WTC11 (cell line): Measurements from ENCODE around the gene PPP2R5A. TPM values are rescaled to one million over a fixed set of nuclear protein-coding genes. Genes with fewer than 3 reads are reported as not detected.
A peak's percentile ranks its signal among the peaks of the same experiment; 100 is the strongest.

ENCODE experiments used
- ATAC-seq: fragments of 200-7000 bp; cut with Tn5 transposase; 2 replicates; pipeline ENCODE4 v1.10.0; 2021; ENCODE audit warnings: mild to moderate bottlenecking, moderate library complexity
- CTCF ChIA-PET: fragments of 300-600 bp; sonication (Branson Sonifier 250); formaldehyde crosslinking; loops from one replicate; lab custom pipeline; 2021; ENCODE audit warnings: antibody characterized with exemption; lab: Charles Lee
- POLR2A ChIA-PET: fragments of 350-600 bp; sonication (Branson Sonifier 250); formaldehyde crosslinking; loops from one replicate; lab custom pipeline; 2021; ENCODE audit warnings: antibody characterized with exemption; lab: Charles Lee
- DNase-seq: peaks from one replicate; pipeline ENCODE4 v3.0.0; 2021; ENCODE audit warnings: low spot score
- H3K27ac Mint-ChIP-seq: 2 replicates; pipeline ENCODE4 v1.8.0; 2021; ENCODE audit warnings: mixed read lengths
- H3K27me3 Mint-ChIP-seq: 2 replicates; pipeline ENCODE4 v1.8.0; 2021; ENCODE audit warnings: low read depth, mild to moderate bottlenecking, moderate library complexity, mixed read lengths
- H3K36me3 Mint-ChIP-seq: 2 replicates; pipeline ENCODE4 v1.8.0; 2021; ENCODE audit warnings: mixed read lengths
- H3K4me1 Mint-ChIP-seq: 2 replicates; pipeline ENCODE4 v1.8.0; 2022; ENCODE audit warnings: mixed read lengths
- H3K4me3 Mint-ChIP-seq: 2 replicates; pipeline ENCODE4 v1.8.0; 2021; ENCODE audit warnings: mild to moderate bottlenecking, moderate library complexity, mixed read lengths
- H3K9me3 Mint-ChIP-seq: 2 replicates; pipeline ENCODE4 v1.8.0; 2021; ENCODE audit warnings: mixed read lengths
- AFF4 ChIP-seq: sonication (generic); formaldehyde crosslinking; IDR thresholded peaks from 2 replicates; pipeline ENCODE4 v1.8.1; 2023; ENCODE audit warnings: mild to moderate bottlenecking, missing genetic modification reagents, borderline replicate concordance
- ARID4B ChIP-seq: sonication (generic); formaldehyde crosslinking; IDR thresholded peaks from 2 replicates; pipeline ENCODE4 v1.8.0; 2023; ENCODE audit warnings: missing genetic modification reagents, mild to moderate bottlenecking, borderline replicate concordance
- ATF6 ChIP-seq: sonication (generic); formaldehyde crosslinking; IDR thresholded peaks from 2 replicates; pipeline ENCODE4 v1.8.1; 2023; ENCODE audit warnings: mild to moderate bottlenecking, missing genetic modification reagents
- CTCF ChIP-seq: fragments of 200-600 bp; IDR thresholded peaks from 2 replicates; pipeline ENCODE4 v1.8.0; 2022; ENCODE audit warnings: antibody characterized with exemption
- ERG ChIP-seq: fragments of 250-450 bp; sonication (Bioruptor Pico); IDR thresholded peaks from 2 replicates; pipeline ENCODE4 v1.8.0; 2021; ENCODE audit warnings: mild to moderate bottlenecking
- MYBL2 ChIP-seq: sonication (generic); formaldehyde crosslinking; IDR thresholded peaks from 2 replicates; pipeline ENCODE4 v1.8.1; 2023; ENCODE audit warnings: mild to moderate bottlenecking, moderate library complexity, missing genetic modification reagents
- NR1H2 ChIP-seq: sonication (generic); formaldehyde crosslinking; IDR thresholded peaks from 2 replicates; pipeline ENCODE4 v1.9.0; 2021; ENCODE audit warnings: mild to moderate bottlenecking, moderate library complexity, missing genetic modification reagents
- PREB ChIP-seq: sonication (generic); formaldehyde crosslinking; IDR thresholded peaks from 2 replicates; pipeline ENCODE4 v1.8.1; 2022; ENCODE audit warnings: mild to moderate bottlenecking, missing genetic modification reagents, moderate library complexity, borderline replicate concordance
- TEAD1 ChIP-seq: sonication (generic); formaldehyde crosslinking; IDR thresholded peaks from 2 replicates; pipeline ENCODE4 v1.8.0; 2022; ENCODE audit warnings: mild to moderate bottlenecking, missing genetic modification reagents
- TP53 ChIP-seq: sonication (generic); formaldehyde crosslinking; IDR thresholded peaks from 2 replicates; pipeline ENCODE4 v1.8.1; 2023; ENCODE audit warnings: mild to moderate bottlenecking, missing genetic modification reagents
- ZBTB21 ChIP-seq: sonication (generic); formaldehyde crosslinking; IDR thresholded peaks from 2 replicates; pipeline ENCODE4 v1.8.1; 2023; ENCODE audit warnings: mild to moderate bottlenecking, missing genetic modification reagents, borderline replicate concordance
- ZNF121 ChIP-seq: sonication (generic); formaldehyde crosslinking; IDR thresholded peaks from 2 replicates; pipeline ENCODE4 v1.8.0; 2023; ENCODE audit warnings: missing genetic modification reagents
- ZNF317 ChIP-seq: sonication (generic); formaldehyde crosslinking; IDR thresholded peaks from 2 replicates; pipeline ENCODE4 v1.8.1; 2023; ENCODE audit warnings: low read depth, mild to moderate bottlenecking, moderate library complexity, missing genetic modification reagents, borderline replicate concordance
- ZNF423 ChIP-seq: fragments of 250-450 bp; sonication (Bioruptor Pico); IDR thresholded peaks from 2 replicates; pipeline ENCODE4 v2.1.2; 2022; ENCODE audit warnings: mild to moderate bottlenecking, moderate library complexity
- total RNA-seq: library from RNA; stranded (reverse); gene quantifications from 3 replicates; pipeline ENCODE4 v1.2.3, GENCODE V29; 2021

Gene PPP2R5A
- total RNA-seq, 1 experiment from 2014 or later: 35.9 TPM

GRCh38 chr1:212310383-212310782, 25.2 kb downstream of the PPP2R5A start:
- DNase-seq: no peak
- no peaks in the 10 kb centered on the region for H3K27me3 Mint-ChIP-seq
- POLR2A ChIA-PET: no interaction called here
- peaks cover 10% of the 10 kb centered on the region for H3K9me3 Mint-ChIP-seq
- TF ChIP-seq ZNF121 (CRISPR knock-in tag) (no peak), NR1H2 (CRISPR knock-in tag) (no peak), AFF4 (CRISPR knock-in tag) (no peak), ZBTB21 (no peak), ERG (no peak), ZNF423 (CRISPR knock-in tag) (no peak), TEAD1 (CRISPR knock-in tag) (no peak), MYBL2 (no peak), PREB (CRISPR knock-in tag) (no peak), ARID4B (CRISPR knock-in tag) (no peak), TP53 (CRISPR knock-in tag) (no peak), ATF6 (no peak), ZNF317 (CRISPR knock-in tag) (no peak), CTCF (no peak)
- TF ChIP-seq, all 79 proteins: peak for 0
- CTCF ChIA-PET: interaction anchor here (1.6 to 2.9 kb wide), 2 partner anchors 19 to 275 kb away, joined by 5 to 12 read pairs; partner anchors contain the start of genes DTL and INTS7
- H3K27ac Mint-ChIP-seq: peak overlapping the region; percentile 84
- peaks cover 33% of the 10 kb centered on the region for H3K4me1 Mint-ChIP-seq
- ATAC-seq: peak; percentile 40
- no peak overlapping the region for H3K4me3 Mint-ChIP-seq
- H3K36me3 Mint-ChIP-seq: peaks cover 16% of the 10 kb centered on the region
